TTC549 (cell line): ENCODE data around the gene SMAD2.
"Not testable (repeated sequence)": the region's sequence is repeated elsewhere in the genome, so short reads cannot be mapped to it uniquely, and the experiment has no call there.

Experiments used
- FAIRE-seq: peaks from 2 replicates; lab custom pipeline; 2012; peaks lifted over from hg19 to GRCh38; lab: Jason Lieb, UNC

The SMAD2 gene

DNA sequence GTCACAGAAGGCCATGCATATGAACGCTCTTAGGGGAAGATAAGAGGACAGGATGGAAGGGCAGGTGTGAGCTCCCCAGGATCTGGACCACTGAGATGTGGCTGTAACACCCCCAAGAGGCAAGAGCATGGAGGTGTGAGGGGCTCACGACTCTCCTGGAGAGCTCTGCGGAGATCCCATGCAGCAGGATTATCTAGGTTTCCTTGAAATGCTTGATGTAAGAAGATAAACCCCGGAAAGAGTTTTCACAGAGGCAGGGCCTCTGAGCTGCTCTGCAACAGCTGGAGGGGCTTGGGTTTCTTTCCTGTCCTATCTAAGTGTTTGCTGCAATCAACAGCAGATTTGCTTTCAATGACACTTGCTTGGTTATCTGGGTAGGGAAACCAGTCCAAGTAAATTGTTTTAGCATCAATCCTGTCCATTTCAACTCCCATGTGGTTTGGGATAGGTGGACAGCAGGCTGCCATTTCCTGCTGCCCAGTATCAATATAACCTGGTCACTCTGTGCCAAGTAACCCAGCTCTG, 138.9 kb downstream of the SMAD2 start:
- FAIRE-seq, result no peak

DNA sequence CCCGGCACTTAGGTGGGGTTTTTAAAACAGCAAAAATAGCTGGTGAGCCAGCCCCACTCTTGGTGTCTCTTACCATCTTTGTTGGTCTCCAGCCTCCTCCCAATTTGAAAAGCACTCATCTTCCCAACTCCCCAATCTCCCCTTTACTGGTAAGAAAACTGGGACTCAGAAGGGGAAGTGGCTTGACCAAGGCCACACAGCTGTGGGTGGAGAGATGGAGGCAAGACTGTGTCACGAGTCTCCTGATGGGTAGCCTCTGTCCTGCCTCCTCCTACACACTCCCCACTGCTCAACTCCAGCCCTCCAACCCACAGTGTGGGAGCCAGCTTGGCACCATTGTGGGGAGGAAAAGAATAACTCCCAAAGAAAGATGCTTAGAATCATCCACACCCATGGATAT, 140.4 kb downstream of the SMAD2 start:
- no peak for FAIRE-seq

GRCh38 chr18:47788621-47789020, 141.8 kb downstream of the SMAD2 start:
- FAIRE-seq, result no peak

GRCh38 chr18:47781561-47781960, 148.9 kb downstream of the SMAD2 start:
- FAIRE-seq, result no peak

DNA sequence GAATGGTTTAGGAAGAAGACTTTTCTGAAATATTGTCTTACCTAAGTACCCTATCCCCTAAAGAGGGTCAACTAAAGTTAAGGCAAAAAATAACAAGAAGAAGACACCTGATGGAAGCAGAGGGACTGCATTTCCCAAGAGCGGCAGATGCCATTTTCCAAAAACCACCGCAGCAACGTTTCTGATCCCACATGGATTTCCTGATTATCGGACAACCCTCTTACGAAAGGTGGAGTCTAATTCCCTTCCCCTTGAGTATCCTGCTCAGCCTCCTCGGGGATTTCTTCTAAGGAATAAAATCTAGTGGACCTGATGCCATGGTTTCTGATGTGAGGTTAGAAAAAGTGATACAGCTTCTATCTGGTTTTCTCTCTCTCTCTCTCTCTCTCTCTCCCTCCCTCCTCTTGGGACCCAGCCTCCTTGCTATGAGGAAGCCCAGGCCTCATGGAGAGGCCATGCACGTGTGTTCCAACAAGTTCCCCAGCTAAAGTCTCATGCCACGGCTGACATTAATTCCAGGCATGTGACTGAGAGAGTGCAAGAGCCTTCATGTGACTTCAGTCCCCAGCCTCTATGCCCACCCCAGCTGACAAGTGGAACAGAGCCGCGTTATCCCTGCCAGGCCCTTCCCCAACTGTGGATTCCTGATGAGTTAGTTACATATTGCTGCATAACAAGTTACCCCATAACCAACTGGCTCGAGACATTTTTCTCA, 150.3 kb downstream of the SMAD2 start:
- FAIRE-seq, result no peak

DNA sequence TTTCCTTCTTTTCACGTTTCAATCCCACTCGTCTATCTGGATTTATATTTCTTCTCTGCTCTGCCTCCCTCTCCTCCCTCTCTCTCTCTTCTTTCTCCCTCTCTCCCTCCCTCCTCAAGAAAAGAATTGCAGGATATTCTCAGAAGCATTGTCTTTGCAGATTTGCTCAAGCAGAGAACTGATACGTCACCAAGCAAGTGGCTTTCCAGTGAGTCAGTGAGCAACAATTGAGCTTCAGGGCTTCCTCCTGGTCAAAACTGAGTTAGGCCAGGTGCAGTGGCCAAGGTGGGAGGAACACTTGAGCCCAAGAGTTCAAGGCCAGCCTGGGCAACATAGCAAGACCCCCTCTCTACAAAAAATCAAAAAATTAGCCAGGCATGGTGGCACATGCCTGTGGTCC, 151.1 kb downstream of the SMAD2 start:
- no peak for FAIRE-seq

DNA sequence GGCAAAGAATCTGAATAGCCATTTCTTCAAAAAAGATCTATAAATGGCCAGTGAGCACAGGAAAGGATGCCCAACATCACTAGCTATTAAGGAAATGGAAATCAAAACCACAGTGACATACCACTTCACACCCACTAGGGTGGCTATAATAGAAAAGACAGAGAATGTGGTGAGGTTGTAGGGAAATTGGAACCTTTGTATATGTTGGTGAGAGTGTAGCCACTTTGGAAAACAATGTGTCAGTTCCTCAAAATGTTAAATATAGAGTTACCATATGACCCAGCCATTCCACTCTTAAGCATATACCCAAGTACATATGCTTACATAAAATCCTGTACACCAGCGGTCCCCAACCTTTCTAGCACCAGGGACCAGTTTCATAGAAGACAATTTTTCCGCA, 152.8 kb downstream of the SMAD2 start:
- no peak for FAIRE-seq

DNA sequence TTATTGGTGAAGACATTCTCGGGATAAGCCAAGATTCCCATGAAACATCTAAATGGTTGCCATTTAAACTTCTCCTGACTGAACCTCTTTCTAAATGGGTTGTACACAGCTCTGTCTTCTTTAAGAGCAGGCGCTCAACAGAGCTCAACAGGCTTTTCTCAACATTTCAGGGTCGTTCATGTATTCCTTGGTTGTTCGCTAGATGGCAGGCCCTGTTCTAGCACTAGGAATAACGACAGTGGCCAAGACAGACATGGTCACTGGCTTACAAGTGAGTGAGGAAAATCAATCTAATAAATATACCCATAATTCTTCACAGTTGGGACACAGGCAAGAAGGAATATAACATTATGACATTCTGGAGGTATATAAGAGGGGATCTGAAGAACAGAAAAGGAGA, 154.5 kb downstream of the SMAD2 start:
- peak; percentile 67 for FAIRE-seq

DNA sequence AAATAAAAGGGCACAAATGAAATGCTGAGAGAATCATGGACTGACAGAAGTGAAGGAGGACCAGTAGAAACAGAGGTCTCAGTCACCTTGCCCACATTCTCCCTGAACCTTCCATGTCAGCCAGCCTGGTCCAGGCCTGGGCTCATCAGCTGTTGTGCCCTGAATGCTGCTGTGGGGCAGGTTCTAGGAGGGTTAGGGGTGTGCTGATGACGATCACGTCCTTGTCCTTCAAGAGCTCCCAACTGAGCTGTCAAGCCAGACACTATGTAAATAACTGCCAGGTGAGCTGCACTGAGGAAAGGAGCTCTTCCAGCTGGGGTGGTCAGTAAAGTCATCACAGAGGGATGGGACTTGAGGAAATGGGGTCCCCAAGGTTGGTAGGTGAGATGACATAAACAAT, 156.5 kb downstream of the SMAD2 start:
- no peak for FAIRE-seq

DNA sequence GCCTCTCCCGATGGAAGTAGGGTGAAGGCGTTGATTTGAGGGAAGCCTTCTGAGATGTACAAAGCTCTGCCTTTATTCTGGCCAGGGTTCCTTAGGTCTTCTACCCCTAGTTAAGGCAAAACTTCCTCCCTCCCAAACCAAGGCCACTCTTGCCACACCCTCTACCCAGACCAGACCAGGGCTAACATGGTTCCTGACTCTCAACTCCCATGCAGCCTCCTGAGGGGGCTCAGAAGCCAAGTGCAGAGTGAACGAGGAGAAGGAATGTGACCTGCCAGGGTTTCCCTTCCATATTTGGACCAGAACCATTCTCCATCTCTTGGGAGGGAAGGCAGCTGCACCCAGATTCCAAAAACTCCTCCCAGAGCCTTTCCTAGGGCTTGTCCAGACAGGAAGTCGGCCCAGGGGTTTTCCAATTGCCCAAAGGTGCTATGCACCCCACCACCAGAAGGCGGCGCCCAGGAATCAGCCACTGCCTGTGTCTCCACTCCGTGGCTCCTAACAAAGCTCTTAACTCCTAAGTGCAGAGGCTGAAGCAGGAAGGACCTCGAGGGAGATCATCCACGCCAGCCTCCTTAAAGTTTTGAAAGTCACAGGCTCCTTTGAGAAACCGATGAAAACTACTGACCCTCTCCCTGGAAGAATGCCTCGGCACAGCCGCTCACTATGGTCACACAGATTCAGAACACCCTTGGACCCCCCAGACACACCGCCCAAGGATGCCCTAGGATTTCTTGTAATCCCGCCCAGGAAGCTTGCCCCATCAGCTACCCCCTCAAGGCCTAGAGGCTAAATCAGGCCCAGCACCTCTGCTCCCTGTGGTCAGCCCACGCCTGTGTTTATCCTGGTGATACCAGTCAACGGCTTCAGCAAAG, 157.8 kb downstream of the SMAD2 start:
- no peak for FAIRE-seq

DNA sequence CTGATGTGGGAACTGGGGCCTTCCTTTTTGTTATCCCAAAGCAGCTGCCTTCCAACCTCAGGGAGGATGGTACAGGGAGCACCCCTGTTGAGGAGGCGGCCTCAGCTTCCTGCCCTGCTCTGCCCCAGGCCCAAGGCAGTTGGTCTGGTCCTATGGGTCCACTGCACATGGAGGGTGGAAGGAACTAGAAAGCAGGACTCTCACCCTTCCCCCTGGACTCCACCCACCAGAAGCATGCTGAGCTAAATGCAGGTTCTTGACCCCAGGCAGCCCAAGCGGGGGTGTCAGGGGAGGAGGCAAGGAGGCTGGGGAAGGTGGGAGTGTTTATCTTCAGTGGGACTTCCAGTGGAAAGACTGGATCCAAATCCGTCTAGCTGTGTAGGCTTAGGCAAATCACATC, 158.5 kb downstream of the SMAD2 start:
- FAIRE-seq, result no peak

GRCh38 chr18:47767699-47768098, 162.8 kb downstream of the SMAD2 start:
- FAIRE-seq, result no peak

DNA sequence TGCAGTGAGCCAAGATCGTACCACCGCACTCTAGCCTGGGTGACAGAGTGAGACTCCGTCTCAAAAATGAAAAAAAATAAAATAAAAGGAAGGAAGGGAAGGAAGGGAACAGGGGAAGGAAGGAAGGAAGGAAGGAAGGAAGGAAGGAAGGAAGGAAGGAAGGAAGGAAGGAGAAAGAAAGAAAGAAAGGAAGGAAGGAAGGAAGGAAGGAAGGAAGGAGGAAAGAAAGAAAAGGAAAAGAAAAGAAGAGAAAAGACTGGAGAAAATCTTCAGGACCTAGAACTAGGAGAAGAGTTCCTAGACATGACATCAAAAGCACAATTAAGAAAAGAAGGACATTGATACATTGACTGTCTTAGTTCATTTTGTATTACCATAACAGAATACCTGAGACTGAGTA, 163.3 kb downstream of the SMAD2 start:
- not testable (repeated sequence) for FAIRE-seq
